Measurements from ENCODE around the gene PANK3.
"Not testable (repeated sequence)": the region's sequence is repeated elsewhere in the genome, so short reads cannot be mapped to it uniquely, and the experiment has no call there.

PANK3 gene

DNA sequence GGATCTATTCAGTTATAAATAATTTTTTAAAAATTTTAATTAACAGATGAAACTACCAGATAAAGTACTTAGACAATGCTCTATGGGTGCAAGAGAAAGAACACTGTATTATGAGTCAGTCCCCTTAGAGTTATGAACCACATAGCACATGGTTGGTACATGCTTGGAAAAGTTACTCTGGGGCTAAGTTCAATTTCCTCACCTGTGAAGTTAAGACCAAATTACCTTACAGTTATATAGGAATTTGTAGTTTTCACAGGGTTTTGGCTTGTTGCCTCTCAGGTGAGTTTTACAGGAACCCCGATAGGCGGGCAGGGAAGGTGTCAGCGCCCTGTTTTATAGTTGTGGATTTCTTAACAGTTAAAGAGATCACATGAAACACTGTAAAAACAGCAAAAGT is 1.2 kb downstream of the PANK3 start:
- Histone ChIP-seq H3K4me3 (ENCODE audit: low read length) (peak overlapping the region; percentile 86; the same call in 1 of the 2 replicates), H3K9me3 (ENCODE audit: control insufficient read depth, insufficient read depth, low read length) (no peaks in the 10 kb centered on the region), H3K27ac (ENCODE audit: low read length) (no peak overlapping the region), H3K27me3 (ENCODE audit: control insufficient read depth, insufficient read depth, low read length) (no peaks in the 10 kb centered on the region), H3K4me1 (ENCODE audit: control insufficient read depth, insufficient read depth, low read length) (peaks cover 2% of the 10 kb centered on the region; the same call in 1 of the 2 replicates), H3K36me3 (ENCODE audit: control insufficient read depth, insufficient read depth, low read length) (no peaks in the 10 kb centered on the region)
- DNase-seq (ENCODE audit: low read depth, low spot score): no peak
- WGBS (ENCODE audit: insufficient coverage, insufficient read length): no CpG with 5 or more reads among the region's 3 CpGs

DNA sequence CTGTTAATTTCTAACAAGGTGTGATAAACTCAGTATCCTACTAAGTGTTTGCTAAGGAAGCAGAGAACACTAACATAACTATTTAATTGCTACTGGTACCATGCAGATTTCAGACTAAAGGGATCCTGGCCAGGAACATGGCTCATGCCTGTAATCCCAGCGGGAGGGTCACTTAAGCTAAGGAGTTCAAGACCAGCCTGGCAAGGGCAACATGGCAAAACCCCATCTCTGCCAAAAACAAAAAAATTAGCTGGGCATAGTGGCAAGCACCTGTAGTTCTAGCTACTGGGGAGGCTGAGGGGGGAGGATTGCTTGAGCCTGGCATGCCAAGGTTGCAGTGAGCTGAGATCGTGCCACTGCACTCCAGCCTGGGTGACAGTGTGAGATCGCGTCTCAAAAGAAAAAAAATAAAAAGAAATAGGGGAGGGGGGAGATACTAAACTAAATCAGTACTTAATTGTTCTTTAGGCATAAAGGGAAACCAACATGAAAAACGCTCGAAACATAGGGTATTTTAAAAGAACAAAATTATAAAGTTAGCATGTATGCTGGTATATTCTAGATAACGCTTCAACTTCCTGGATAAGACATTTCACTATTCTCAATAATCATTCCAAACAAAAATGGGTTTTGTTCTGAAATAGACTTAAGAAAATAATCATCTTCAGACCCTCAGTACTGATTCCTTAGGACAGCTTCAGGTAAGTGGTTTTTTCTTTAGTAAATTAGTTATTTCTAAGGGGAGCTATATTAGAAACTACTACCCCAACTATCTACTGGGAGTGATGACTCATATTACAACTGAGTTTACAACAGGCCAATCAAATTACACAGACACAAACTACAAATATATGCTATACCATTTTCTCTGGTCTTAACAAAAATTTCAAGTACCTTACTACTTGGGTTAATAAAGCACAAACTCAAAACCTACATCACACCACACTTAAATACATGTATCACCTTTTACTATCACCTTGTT is 3.5 kb downstream of the PANK3 start:
- Histone ChIP-seq H3K27ac (ENCODE audit: low read length) (no peak overlapping the region), H3K27me3 (ENCODE audit: control insufficient read depth, insufficient read depth, low read length) (no peaks in the 10 kb centered on the region), H3K4me1 (ENCODE audit: control insufficient read depth, insufficient read depth, low read length) (peaks cover 2% of the 10 kb centered on the region; the same call in 1 of the 2 replicates), H3K36me3 (ENCODE audit: control insufficient read depth, insufficient read depth, low read length) (no peaks in the 10 kb centered on the region), H3K4me3 (ENCODE audit: low read length) (no peak overlapping the region), H3K9me3 (ENCODE audit: control insufficient read depth, insufficient read depth, low read length) (no peaks in the 10 kb centered on the region)
- no peak for DNase-seq (ENCODE audit: low read depth, low spot score)
- WGBS (ENCODE audit: insufficient coverage, insufficient read length): no CpG with 5 or more reads among the region's 7 CpGs

DNA sequence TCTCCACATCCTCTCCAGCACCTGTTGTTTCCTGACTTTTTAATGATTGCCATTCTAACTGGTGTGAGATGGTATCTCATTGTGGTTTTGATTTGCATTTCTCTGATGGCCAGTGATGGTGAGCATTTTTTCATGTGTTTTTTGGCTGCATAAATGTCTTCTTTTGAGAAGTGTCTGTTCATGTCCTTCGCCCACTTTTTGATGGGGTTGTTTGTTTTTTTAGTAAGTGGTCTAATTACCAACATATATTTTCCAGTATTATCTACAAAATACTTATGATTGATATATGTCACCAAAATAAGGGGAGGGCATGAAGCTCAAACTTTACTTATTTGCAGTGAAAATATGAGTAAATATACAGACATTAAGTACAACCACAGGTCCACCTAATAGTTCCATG is 5.0 kb downstream of the PANK3 start:
- not testable (repeated sequence) for H3K4me3 ChIP-seq (ENCODE audit: low read length); H3K27me3 ChIP-seq (ENCODE audit: control insufficient read depth, insufficient read depth, low read length); DNase-seq (ENCODE audit: low read depth, low spot score); H3K9me3 ChIP-seq (ENCODE audit: control insufficient read depth, insufficient read depth, low read length); H3K36me3 ChIP-seq (ENCODE audit: control insufficient read depth, insufficient read depth, low read length); H3K27ac ChIP-seq (ENCODE audit: low read length); H3K4me1 ChIP-seq (ENCODE audit: control insufficient read depth, insufficient read depth, low read length)
- WGBS (ENCODE audit: insufficient coverage, insufficient read length): no CpG with 5 or more reads among the region's 1 CpG

DNA sequence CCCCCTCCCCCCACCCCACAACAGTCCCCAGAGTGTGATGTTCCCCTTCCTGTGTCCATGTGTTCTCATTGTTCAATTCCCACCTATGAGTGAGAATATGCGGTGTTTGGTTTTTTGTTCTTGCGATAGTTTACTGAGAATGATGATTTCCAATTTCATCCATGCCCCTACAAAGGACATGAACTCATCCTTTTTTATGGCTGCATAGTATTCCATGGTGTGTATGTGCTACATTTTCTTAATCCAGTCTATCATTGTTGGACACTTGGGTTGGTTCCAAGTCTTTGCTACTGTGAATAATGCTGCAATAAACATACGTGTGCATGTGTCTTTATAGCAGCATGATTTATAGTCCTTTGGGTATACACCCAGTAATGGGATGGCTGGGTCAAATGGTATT is 5.5 kb downstream of the PANK3 start:
- not testable (repeated sequence) for H3K4me1 ChIP-seq (ENCODE audit: control insufficient read depth, insufficient read depth, low read length); H3K36me3 ChIP-seq (ENCODE audit: control insufficient read depth, insufficient read depth, low read length); H3K27ac ChIP-seq (ENCODE audit: low read length); H3K9me3 ChIP-seq (ENCODE audit: control insufficient read depth, insufficient read depth, low read length); H3K4me3 ChIP-seq (ENCODE audit: low read length); DNase-seq (ENCODE audit: low read depth, low spot score); H3K27me3 ChIP-seq (ENCODE audit: control insufficient read depth, insufficient read depth, low read length)
- no CpG with 5 or more reads among the region's 3 CpGs for WGBS (ENCODE audit: insufficient coverage, insufficient read length)

DNA sequence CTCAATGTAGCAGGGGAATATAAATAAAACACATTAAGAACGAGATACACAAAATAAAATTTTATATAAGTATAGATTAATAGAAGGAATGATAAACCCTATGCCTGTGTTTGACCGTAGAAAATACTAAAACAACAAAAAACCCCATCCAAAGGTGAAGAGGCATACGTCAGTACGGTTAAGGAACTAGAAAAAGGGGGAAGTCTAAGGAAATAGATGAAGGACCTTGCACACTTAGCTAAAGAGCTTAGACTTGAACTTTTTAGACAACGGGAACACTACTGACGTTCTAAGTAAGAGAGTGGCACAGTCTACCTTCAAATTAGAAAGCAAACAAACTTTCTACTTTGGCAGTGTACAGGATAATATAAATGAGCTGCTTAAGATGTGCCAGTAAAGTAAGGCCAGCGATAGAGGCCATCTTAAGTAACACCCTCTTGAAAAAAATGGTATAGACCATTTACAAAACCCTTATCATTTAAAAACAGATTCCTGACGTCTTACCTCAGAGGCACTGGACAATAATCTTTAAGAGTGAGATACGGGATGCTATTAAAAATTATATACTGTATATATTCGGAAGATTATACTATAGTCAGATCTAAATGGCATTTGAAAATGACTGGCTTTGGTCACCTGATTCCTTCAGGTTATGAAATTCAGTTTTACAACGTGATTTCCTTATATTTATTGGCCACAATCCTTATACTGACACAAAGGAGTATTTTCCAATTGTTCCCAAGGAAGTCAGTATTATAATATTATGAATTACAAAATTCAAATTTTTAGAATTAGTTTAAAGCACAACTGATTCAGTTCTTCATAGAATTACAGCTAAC is 8.5 kb downstream of the PANK3 start:
- no peaks in the 10 kb centered on the region for H3K27me3 ChIP-seq (ENCODE audit: control insufficient read depth, insufficient read depth, low read length)
- no peak for DNase-seq (ENCODE audit: low read depth, low spot score)
- peaks cover 2% of the 10 kb centered on the region; the same call in 1 of the 2 replicates for H3K36me3 ChIP-seq (ENCODE audit: control insufficient read depth, insufficient read depth, low read length)
- no peaks in the 10 kb centered on the region for H3K4me1 ChIP-seq (ENCODE audit: control insufficient read depth, insufficient read depth, low read length)
- no CpG with 5 or more reads among the region's 11 CpGs for WGBS (ENCODE audit: insufficient coverage, insufficient read length)
- H3K4me3 ChIP-seq (ENCODE audit: low read length): no peak overlapping the region
- no peaks in the 10 kb centered on the region for H3K9me3 ChIP-seq (ENCODE audit: control insufficient read depth, insufficient read depth, low read length)
- H3K27ac ChIP-seq (ENCODE audit: low read length): no peak overlapping the region

DNA sequence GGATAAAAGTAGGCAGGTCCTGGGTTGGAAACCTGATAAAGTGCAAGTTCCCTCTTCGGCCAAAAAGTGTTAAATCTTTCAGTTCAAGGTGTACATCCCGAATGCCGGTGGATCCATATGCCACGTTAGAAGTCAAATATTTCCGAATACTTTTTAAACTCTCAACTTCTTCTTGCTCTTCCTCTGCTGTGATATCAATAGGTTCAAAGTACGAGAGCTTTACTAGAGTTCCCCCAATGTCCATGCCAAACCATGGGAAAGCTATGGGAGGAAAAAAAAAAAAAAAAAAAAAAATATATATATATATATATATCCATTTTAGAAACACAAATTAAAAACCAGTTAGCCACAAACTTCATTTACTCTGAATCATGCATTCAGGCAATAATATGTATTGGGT is 10.4 kb downstream of the PANK3 start:
- WGBS (ENCODE audit: insufficient coverage, insufficient read length): no CpG with 5 or more reads among the region's 6 CpGs
- no peaks in the 10 kb centered on the region for H3K9me3 ChIP-seq (ENCODE audit: control insufficient read depth, insufficient read depth, low read length)
- H3K4me1 ChIP-seq (ENCODE audit: control insufficient read depth, insufficient read depth, low read length): no peaks in the 10 kb centered on the region
- DNase-seq (ENCODE audit: low read depth, low spot score): no peak
- no peak overlapping the region for H3K4me3 ChIP-seq (ENCODE audit: low read length)
- no peaks in the 10 kb centered on the region for H3K27me3 ChIP-seq (ENCODE audit: control insufficient read depth, insufficient read depth, low read length)
- peaks cover 2% of the 10 kb centered on the region; the same call in 1 of the 2 replicates for H3K36me3 ChIP-seq (ENCODE audit: control insufficient read depth, insufficient read depth, low read length)
- H3K27ac ChIP-seq (ENCODE audit: low read length): no peak overlapping the region

DNA sequence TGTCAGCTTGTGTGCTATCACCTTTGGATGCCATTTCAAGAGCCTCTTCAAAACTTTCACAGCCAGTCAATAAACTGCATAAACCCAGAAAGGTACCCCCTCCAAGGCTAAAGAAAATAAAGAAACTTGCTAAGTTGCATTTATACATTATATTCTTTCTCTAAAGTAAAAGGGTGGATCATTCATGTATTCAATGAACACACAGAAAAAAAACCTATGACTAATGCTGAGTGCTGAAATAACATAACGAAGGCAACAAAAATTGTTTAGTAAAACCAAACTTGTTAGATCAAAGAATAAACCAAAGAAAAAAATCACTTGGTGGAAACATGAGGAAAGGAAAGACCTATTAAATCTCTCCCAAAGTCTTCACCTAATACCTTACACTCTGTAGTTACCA is 15.2 kb downstream of the PANK3 start:
- Histone ChIP-seq H3K4me1 (ENCODE audit: control insufficient read depth, insufficient read depth, low read length) (no peaks in the 10 kb centered on the region), H3K27ac (ENCODE audit: low read length) (no peak overlapping the region), H3K9me3 (ENCODE audit: control insufficient read depth, insufficient read depth, low read length) (no peaks in the 10 kb centered on the region), H3K4me3 (ENCODE audit: low read length) (no peak overlapping the region), H3K36me3 (ENCODE audit: control insufficient read depth, insufficient read depth, low read length) (peaks cover 5% of the 10 kb centered on the region; the same call in 1 of the 2 replicates), H3K27me3 (ENCODE audit: control insufficient read depth, insufficient read depth, low read length) (no peaks in the 10 kb centered on the region)
- no peak for DNase-seq (ENCODE audit: low read depth, low spot score)
- no CpG with 5 or more reads among the region's 1 CpG for WGBS (ENCODE audit: insufficient coverage, insufficient read length)

DNA sequence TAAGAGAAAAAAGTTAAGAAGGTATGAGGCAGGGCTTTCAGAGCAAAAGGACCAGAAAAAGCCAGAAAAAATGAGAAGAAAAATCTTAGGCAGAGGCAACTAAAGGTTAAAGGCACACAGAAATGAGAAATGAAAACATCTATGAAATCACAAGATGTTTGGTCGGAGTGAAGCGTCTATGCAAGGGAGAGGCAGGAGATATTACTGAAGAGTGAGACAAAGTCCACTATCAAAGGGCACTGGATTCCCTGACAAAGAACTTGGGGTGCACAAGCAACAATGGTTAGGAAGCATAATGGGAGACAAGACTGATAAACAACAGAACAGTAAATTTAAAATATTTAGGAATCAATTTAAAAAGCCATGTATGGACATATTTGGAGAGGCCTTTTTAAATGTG is 16.9 kb downstream of the PANK3 start:
- no CpG with 5 or more reads among the region's 2 CpGs for WGBS (ENCODE audit: insufficient coverage, insufficient read length)
- Histone ChIP-seq H3K36me3 (ENCODE audit: control insufficient read depth, insufficient read depth, low read length) (peaks cover 7% of the 10 kb centered on the region; the same call in 1 of the 2 replicates), H3K4me3 (ENCODE audit: low read length) (no peak overlapping the region), H3K27me3 (ENCODE audit: control insufficient read depth, insufficient read depth, low read length) (no peaks in the 10 kb centered on the region), H3K9me3 (ENCODE audit: control insufficient read depth, insufficient read depth, low read length) (no peaks in the 10 kb centered on the region), H3K27ac (ENCODE audit: low read length) (no peak overlapping the region), H3K4me1 (ENCODE audit: control insufficient read depth, insufficient read depth, low read length) (no peaks in the 10 kb centered on the region)
- DNase-seq (ENCODE audit: low read depth, low spot score): no peak

DNA sequence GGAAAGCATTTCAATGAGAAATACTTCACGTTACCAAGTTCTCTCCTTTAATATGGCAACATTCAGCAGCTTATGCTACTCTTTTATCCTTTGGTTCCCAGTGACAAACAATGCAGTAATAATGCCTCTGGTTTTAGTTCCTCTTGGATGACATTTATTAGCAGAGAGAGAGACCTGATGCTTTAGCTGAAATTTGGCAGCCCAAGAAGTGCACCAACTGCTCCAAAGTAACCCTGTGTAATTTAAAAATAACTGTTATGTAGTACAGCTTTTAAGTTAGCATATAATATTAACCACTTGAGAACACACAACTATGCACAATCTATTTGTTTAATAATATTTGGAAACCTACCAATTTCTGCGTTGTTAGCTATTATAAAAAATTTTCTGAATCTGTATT is 21.8 kb downstream of the PANK3 start:
- DNase-seq (ENCODE audit: low read depth, low spot score): no peak
- WGBS (ENCODE audit: insufficient coverage, insufficient read length): no CpG with 5 or more reads among the region's 2 CpGs
- no peak overlapping the region for H3K4me3 ChIP-seq (ENCODE audit: low read length)
- H3K27ac ChIP-seq (ENCODE audit: low read length): no peak overlapping the region
- H3K36me3 ChIP-seq (ENCODE audit: control insufficient read depth, insufficient read depth, low read length): peaks cover 16% of the 10 kb centered on the region; the same call in 1 of the 2 replicates
- no peaks in the 10 kb centered on the region for H3K9me3 ChIP-seq (ENCODE audit: control insufficient read depth, insufficient read depth, low read length)
- H3K4me1 ChIP-seq (ENCODE audit: control insufficient read depth, insufficient read depth, low read length): no peaks in the 10 kb centered on the region
- H3K27me3 ChIP-seq (ENCODE audit: control insufficient read depth, insufficient read depth, low read length): no peaks in the 10 kb centered on the region

DNA sequence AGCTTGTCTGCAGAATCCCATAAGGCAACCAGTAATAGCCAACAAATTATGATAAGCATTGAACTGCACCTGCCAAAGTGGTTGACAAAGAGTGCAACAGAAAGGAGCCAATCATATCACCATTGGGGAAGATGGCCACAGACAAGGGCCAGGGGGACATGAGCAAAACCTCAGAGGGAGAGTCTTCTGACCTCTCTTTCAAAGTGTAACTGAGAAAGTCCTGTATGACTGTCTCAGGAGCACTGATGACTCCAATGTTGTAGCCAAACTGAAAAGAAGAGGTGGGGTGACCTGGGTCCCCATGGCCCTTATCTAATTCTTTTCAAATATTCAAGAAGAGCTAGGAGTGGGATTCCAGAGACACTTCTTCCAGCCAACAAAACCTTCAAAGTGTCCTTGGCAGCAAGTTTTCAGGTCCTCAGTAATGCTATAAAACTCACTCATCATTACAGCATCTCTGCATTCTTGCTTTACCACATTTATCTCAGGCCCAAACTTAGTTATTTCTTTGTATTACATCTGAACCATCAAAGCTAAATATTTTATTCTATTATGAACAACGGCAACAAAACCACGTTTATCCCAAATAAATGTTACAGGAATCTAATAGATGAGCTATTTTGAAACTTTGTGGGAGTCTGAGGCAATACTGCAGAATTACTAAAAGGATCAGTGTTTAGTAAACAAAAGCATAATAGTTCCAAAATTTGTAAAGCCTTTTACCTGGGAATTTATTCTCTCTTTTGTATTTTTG is 25.6 kb downstream of the PANK3 start:
- H3K27me3 ChIP-seq (ENCODE audit: control insufficient read depth, insufficient read depth, low read length): no peaks in the 10 kb centered on the region
- peaks cover 13% of the 10 kb centered on the region; the same call in 1 of the 2 replicates for H3K36me3 ChIP-seq (ENCODE audit: control insufficient read depth, insufficient read depth, low read length)
- no peaks in the 10 kb centered on the region for H3K4me1 ChIP-seq (ENCODE audit: control insufficient read depth, insufficient read depth, low read length)
- no peak overlapping the region for H3K4me3 ChIP-seq (ENCODE audit: low read length)
- no peak for DNase-seq (ENCODE audit: low read depth, low spot score)
- no CpG with 5 or more reads among the region's 2 CpGs for WGBS (ENCODE audit: insufficient coverage, insufficient read length)
- no peaks in the 10 kb centered on the region for H3K9me3 ChIP-seq (ENCODE audit: control insufficient read depth, insufficient read depth, low read length)
- H3K27ac ChIP-seq (ENCODE audit: low read length): no peak overlapping the region

Measured in iPS DF 6.9 (cell line).